MCF 10A (cell line): ENCODE results near the gene NBPF4. TPM values are rescaled to one million over a fixed set of nuclear protein-coding genes. Genes with fewer than 3 reads are reported as not detected.
"Not testable (repeated sequence)": the region's sequence is repeated elsewhere in the genome, so short reads cannot be mapped to it uniquely, and the experiment has no call there.

Source experiments
- Bru-seq: library from RNA; stranded (reverse); fragments of 400-500 nt; gene quantifications from one replicate; lab custom pipeline; 2021; lab: Mats Ljungman, UMichigan
- BruChase-seq, 2 experiments: library from RNA; stranded (reverse); fragments of 400-500 nt; gene quantifications; one replicate each; lab custom pipeline; 2021; lab: Mats Ljungman, UMichigan
- BruUV-seq: library from RNA; stranded (reverse); fragments of 400-500 nt; replicated peaks from 2 replicates; lab custom pipeline; 2021; lab: Mats Ljungman, UMichigan
- CTCF ChIA-PET: fragments of 300-600 bp; sonication (Branson Sonifier 250); formaldehyde crosslinking; extraction: SDS; loops from one replicate; lab custom pipeline; 2021; ENCODE audit warnings: antibody characterized with exemption, inconsistent platforms; lab: Yijun Ruan, JAX
- POLR2A ChIA-PET: fragments of 300-600, 350-650 bp; sonication (Branson Sonifier 250); formaldehyde crosslinking; extraction: SDS; loops from one replicate; lab custom pipeline; 2020; ENCODE audit warnings: antibody characterized with exemption, inconsistent platforms; lab: Yijun Ruan, JAX
- DNase-seq: peaks from one replicate; pipeline ENCODE4 v3.0.0-alpha.2; 2018; ENCODE audit not compliant: unreplicated experiment
- H3K27ac Mint-ChIP-seq: one replicate; pipeline ENCODE4 v1.8.0; 2022; ENCODE audit warnings: mild to moderate bottlenecking, low read depth, mixed read lengths; ENCODE audit not compliant: unreplicated experiment
- H3K27me3 Mint-ChIP-seq: one replicate; pipeline ENCODE4 v1.8.0; 2022; ENCODE audit warnings: mixed read lengths; ENCODE audit not compliant: insufficient read depth, unreplicated experiment
- H3K36me3 Mint-ChIP-seq: one replicate; pipeline ENCODE4 v1.8.0; 2022; ENCODE audit warnings: mild to moderate bottlenecking, moderate library complexity, mixed read lengths; ENCODE audit not compliant: insufficient read depth, unreplicated experiment
- H3K4me1 Mint-ChIP-seq: one replicate; pipeline ENCODE4 v1.8.0; 2022; ENCODE audit warnings: mixed read lengths; ENCODE audit not compliant: insufficient read depth, unreplicated experiment
- H3K4me3 Mint-ChIP-seq: one replicate; pipeline ENCODE4 v1.8.0; 2022; ENCODE audit warnings: mild to moderate bottlenecking, moderate library complexity, mixed read lengths; ENCODE audit not compliant: unreplicated experiment
- H3K9me3 Mint-ChIP-seq: one replicate; pipeline ENCODE4 v1.8.0; 2022; ENCODE audit warnings: mixed read lengths; ENCODE audit not compliant: unreplicated experiment
- intact Hi-C: fragments of 100-400 bp; cut with micrococcal nuclease; formaldehyde crosslinking; loops from 2 replicates; pipeline ENCODE4 v1.14.1; 2022
- long read RNA-seq: library from polyadenylated mRNA; stranded (forward); transcript quantifications from one replicate; pipeline ENCODE4 v2.0.0, GENCODE V29; 2022
- total RNA-seq: library from RNA; stranded (reverse); gene quantifications from 2 replicates; pipeline ENCODE4 v1.2.3, GENCODE V29; 2022

NBPF4 gene, protein sequence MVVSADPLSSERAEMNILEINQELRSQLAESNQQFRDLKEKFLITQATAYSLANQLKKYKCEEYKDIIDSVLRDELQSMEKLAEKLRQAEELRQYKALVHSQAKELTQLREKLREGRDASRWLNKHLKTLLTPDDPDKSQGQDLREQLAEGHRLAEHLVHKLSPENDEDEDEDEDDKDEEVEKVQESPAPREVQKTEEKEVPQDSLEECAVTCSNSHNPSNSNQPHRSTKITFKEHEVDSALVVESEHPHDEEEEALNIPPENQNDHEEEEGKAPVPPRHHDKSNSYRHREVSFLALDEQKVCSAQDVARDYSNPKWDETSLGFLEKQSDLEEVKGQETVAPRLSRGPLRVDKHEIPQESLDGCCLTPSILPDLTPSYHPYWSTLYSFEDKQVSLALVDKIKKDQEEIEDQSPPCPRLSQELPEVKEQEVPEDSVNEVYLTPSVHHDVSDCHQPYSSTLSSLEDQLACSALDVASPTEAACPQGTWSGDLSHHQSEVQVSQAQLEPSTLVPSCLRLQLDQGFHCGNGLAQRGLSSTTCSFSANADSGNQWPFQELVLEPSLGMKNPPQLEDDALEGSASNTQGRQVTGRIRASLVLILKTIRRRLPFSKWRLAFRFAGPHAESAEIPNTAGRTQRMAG
- total RNA-seq (not detected in 2 replicates), Bru-seq, nascent RNA (not detected), BruChase-seq, experiment 1, labeled RNA remaining after a 6-hour chase (not detected), BruChase-seq, experiment 2, labeled RNA remaining after a 2-hour chase (not detected)
- long read RNA-seq: 0 reads

- intact Hi-C loops, H3K27ac Mint-ChIP-seq: not testable (repeated sequence)
Measured at GRCh38 chr1:108243976-108244375, at the start of gene NBPF4. Gene NBPF4 (minus strand): TSS chr1:108244076. CDS start chr1:108243761, 315 bp downstream.

GRCh38 chr1:108282528-108283257 lies 38.8 kb upstream of the NBPF4 start:
- H3K4me1 Mint-ChIP-seq, H3K9me3 Mint-ChIP-seq, DNase-seq, POLR2A ChIA-PET, H3K27me3 Mint-ChIP-seq, CTCF ChIA-PET, BruUV-seq, intact Hi-C loops, H3K36me3 Mint-ChIP-seq, H3K4me3 Mint-ChIP-seq, H3K27ac Mint-ChIP-seq: not testable (repeated sequence)

More at GRCh38 chr1:108243976-108244375, at the start of gene NBPF4:
- DNase-seq, POLR2A ChIA-PET, H3K36me3 Mint-ChIP-seq, H3K9me3 Mint-ChIP-seq, BruUV-seq, H3K4me3 Mint-ChIP-seq, CTCF ChIA-PET, H3K4me1 Mint-ChIP-seq, H3K27me3 Mint-ChIP-seq: not testable (repeated sequence)

GRCh38 chr1:108272485-108273327 lies 28.8 kb upstream of the NBPF4 start:
- H3K4me1 Mint-ChIP-seq, H3K36me3 Mint-ChIP-seq, H3K27ac Mint-ChIP-seq, CTCF ChIA-PET, H3K9me3 Mint-ChIP-seq, H3K27me3 Mint-ChIP-seq, DNase-seq, H3K4me3 Mint-ChIP-seq, BruUV-seq, POLR2A ChIA-PET, intact Hi-C loops: not testable (repeated sequence)

- intact Hi-C loops, H3K4me3 Mint-ChIP-seq, POLR2A ChIA-PET, H3K27ac Mint-ChIP-seq, H3K4me1 Mint-ChIP-seq, H3K36me3 Mint-ChIP-seq, CTCF ChIA-PET, BruUV-seq, DNase-seq, H3K9me3 Mint-ChIP-seq, H3K27me3 Mint-ChIP-seq: not testable (repeated sequence)
Measured at GRCh38 chr1:108267097-108267496, 23.2 kb upstream of the NBPF4 start.

- H3K9me3 Mint-ChIP-seq, BruUV-seq, H3K4me3 Mint-ChIP-seq, H3K36me3 Mint-ChIP-seq, intact Hi-C loops, H3K27me3 Mint-ChIP-seq, DNase-seq, POLR2A ChIA-PET, H3K4me1 Mint-ChIP-seq, CTCF ChIA-PET, H3K27ac Mint-ChIP-seq: not testable (repeated sequence)
Measured at GRCh38 chr1:108261967-108262366, 18.1 kb upstream of the NBPF4 start.

GRCh38 chr1:108261519-108261918 lies 17.6 kb upstream of the NBPF4 start:
- H3K4me1 Mint-ChIP-seq, DNase-seq, H3K27ac Mint-ChIP-seq, BruUV-seq, H3K9me3 Mint-ChIP-seq, H3K4me3 Mint-ChIP-seq, POLR2A ChIA-PET, H3K36me3 Mint-ChIP-seq, intact Hi-C loops, CTCF ChIA-PET, H3K27me3 Mint-ChIP-seq: not testable (repeated sequence)

GRCh38 chr1:108260578-108261259 lies 16.8 kb upstream of the NBPF4 start:
- H3K4me1 Mint-ChIP-seq, H3K27me3 Mint-ChIP-seq, H3K27ac Mint-ChIP-seq, H3K4me3 Mint-ChIP-seq, CTCF ChIA-PET, POLR2A ChIA-PET, BruUV-seq, H3K36me3 Mint-ChIP-seq, H3K9me3 Mint-ChIP-seq, DNase-seq, intact Hi-C loops: not testable (repeated sequence)

- BruUV-seq, H3K4me1 Mint-ChIP-seq, POLR2A ChIA-PET, H3K27ac Mint-ChIP-seq, H3K36me3 Mint-ChIP-seq, DNase-seq, H3K27me3 Mint-ChIP-seq, CTCF ChIA-PET, intact Hi-C loops, H3K9me3 Mint-ChIP-seq, H3K4me3 Mint-ChIP-seq: not testable (repeated sequence)
Measured at GRCh38 chr1:108255426-108255825, 11.6 kb upstream of the NBPF4 start.
